Brain microvascular endothelial cell (primary cell): ENCODE results near the gene SLC52A3.

Experiments
- DNase-seq: peaks from one replicate; pipeline ENCODE4 v3.0.0-alpha.2; 2020
- H3K27ac ChIP-seq: fragments of 250-450 bp; sonication (Bioruptor Pico); 2 replicates; pipeline ENCODE4 v1.5.1; 2020; ENCODE audit warnings: mild to moderate bottlenecking, moderate library complexity
- H3K27me3 ChIP-seq: fragments of 250-450 bp; sonication (Bioruptor Pico); replicated peaks from 2 replicates; pipeline ENCODE4 v1.5.1; 2020; ENCODE audit warnings: mild to moderate bottlenecking
- H3K36me3 ChIP-seq: fragments of 250-450 bp; sonication (Bioruptor Pico); replicated peaks from 2 replicates; pipeline ENCODE4 v1.5.1; 2020; ENCODE audit warnings: mild to moderate bottlenecking
- H3K4me3 ChIP-seq: 2 replicates; pipeline ENCODE4 v1.5.1; 2011; ENCODE audit warnings: low read depth, mild to moderate bottlenecking, control low read depth, low read length, moderate library complexity
- in situ Hi-C: cut with HindIII; loops from 2 replicates; pipeline ENCODE4 v1.10.0; 2017; ENCODE audit warnings: low sequenced_read_pairs, low pct_ligation_motif_present
- TF ChIP-seq, protein P1 (sequence below): IDR thresholded peaks from 2 replicates; pipeline ENCODE4 v1.5.1; 2011; ENCODE audit warnings: low read depth, mild to moderate bottlenecking, moderate library complexity, low read length, control low read depth, inconsistent platforms; ENCODE audit errors: missing control alignments

Gene SLC52A3

DNA sequence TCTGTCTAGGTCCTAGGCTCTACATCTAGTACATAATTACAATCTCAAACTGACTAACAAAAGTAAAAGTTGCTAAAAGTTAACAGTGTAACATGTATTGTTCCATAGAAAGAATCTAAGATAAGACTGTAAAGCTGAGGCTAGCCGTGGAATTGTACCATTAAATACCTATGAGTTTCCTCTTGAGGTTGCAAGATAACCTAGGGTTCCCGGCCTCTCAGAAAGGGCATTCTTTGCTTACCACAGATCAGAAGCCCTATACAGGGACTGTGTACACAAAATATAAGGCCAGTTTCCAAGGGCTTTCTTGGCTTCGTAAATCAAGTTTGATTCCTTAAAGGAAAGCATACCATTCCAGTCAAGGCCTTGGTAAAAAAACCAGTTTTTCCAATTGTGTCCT is 11.5 kb upstream of the SLC52A3 start:
- no peak overlapping the region for H3K4me3 ChIP-seq
- TF ChIP-seq, protein P1, sequence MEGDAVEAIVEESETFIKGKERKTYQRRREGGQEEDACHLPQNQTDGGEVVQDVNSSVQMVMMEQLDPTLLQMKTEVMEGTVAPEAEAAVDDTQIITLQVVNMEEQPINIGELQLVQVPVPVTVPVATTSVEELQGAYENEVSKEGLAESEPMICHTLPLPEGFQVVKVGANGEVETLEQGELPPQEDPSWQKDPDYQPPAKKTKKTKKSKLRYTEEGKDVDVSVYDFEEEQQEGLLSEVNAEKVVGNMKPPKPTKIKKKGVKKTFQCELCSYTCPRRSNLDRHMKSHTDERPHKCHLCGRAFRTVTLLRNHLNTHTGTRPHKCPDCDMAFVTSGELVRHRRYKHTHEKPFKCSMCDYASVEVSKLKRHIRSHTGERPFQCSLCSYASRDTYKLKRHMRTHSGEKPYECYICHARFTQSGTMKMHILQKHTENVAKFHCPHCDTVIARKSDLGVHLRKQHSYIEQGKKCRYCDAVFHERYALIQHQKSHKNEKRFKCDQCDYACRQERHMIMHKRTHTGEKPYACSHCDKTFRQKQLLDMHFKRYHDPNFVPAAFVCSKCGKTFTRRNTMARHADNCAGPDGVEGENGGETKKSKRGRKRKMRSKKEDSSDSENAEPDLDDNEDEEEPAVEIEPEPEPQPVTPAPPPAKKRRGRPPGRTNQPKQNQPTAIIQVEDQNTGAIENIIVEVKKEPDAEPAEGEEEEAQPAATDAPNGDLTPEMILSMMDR, result no peak
- no peaks in the 10 kb centered on the region for H3K36me3 ChIP-seq
- no peak overlapping the region for H3K27ac ChIP-seq
- in situ Hi-C loops, result no loop called here
- DNase-seq, result no peak
- no peaks in the 10 kb centered on the region for H3K27me3 ChIP-seq

DNA sequence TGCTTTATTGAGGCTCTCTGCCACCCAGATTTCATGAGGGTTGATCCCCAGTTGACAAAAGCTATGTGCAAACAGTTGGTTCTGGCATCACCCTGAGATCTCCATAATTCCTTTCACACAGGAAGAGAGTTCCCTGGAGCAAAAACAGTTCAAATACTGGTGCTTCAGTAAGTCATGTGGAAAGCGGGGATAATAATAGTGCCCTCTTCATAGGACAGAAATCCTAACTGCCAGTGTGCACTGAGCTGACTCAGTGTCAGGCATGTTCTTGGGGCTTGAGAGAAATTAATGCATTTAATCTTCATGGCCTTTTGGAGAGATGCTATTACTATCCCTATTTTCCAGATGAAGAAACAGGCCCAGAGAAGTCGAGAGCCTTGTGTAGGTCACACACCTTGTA is 7.9 kb upstream of the SLC52A3 start:
- no peak for DNase-seq
- Histone ChIP-seq H3K27ac (no peak overlapping the region), H3K36me3 (no peaks in the 10 kb centered on the region), H3K4me3 (no peak overlapping the region), H3K27me3 (no peaks in the 10 kb centered on the region)
- TF ChIP-seq, protein P1, result no peak
- in situ Hi-C loops, result no loop called here

DNA sequence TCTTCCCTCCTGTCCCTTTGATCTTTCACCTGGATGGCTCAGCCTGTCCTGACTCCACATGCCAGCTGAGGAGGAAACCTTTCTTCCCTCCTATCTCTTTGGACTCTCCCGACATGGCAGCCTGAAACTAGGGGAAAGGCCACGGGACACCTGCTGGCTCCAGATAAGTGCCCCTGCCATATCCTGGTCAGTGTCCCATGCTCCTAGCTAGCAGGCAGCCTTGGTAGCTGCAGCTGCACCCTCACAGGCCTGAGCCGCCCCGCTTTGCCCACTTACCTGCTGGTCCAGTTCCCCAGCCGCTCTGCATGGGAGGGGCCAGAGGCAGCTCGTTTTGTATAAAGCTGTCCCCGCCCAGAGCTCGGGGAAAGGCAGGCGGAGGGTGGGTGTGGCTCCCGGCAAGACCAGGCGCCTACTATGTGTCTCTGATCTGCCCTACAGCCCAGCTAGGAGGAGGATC is 7.4 kb upstream of the SLC52A3 start:
- no peak overlapping the region for H3K27ac ChIP-seq
- in situ Hi-C loops, result no loop called here
- TF ChIP-seq, protein P1, result no peak

DNA sequence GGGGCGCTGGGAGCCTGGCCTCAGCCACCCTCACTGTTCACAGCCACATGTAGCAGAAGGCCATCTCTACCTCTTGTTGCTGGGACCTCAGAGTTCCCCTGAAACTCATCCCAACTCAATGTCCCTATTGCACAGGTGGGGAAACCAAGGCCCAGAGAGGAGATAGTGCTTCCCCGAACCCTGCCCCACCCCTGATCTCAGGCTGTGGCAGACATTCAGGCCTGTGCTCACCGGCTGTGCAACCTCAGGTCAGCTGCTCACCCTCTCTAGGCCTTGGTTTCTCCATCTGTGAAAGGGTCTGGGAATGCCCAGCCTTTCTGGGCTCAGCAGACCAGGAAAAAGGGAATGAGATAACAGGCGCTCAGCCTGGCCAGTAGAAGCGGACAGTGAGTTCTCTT is 6.4 kb upstream of the SLC52A3 start:
- Histone ChIP-seq H3K36me3 (no peaks in the 10 kb centered on the region), H3K27me3 (no peaks in the 10 kb centered on the region), H3K4me3 (no peak overlapping the region), H3K27ac (no peak overlapping the region)
- no peak for DNase-seq
- in situ Hi-C loops, result no loop called here
- TF ChIP-seq, protein P1, result no peak

More for the DNA sequence above, 7.4 kb upstream of the SLC52A3 start:
- Histone ChIP-seq H3K27me3 (no peaks in the 10 kb centered on the region), H3K36me3 (no peaks in the 10 kb centered on the region), H3K4me3 (no peak overlapping the region)
- DNase-seq, result no peak

DNA sequence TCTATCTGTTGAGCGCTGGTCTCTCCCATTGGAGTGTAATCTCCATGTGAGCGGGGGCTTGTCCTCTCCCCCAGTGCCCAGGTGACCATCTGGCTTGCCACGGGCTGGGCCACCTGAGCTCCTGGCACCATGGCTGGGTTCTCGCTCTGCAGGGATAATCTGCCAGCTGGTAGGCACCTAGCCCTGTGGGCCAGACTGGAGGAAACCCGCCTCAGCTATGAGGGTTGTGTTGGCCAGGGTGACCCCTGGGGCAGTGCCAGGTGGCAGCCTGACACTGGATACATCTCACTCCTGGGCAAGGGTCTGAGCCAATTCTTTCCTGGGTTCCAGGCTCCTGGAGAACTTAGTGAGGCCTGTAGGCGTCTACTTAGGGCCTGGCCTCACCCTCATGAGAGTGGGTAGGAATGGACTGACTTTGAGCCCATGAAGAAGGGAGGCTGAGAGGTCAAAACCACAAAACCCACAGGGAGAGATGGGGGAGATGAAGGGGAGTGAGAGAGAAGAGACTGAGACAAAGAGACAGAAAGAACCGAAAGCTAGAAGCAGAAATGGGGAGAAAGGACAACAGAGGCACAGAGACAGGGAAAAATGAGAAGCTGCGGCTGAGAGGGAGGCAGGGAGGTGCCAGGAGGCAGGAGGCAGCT is 5.8 kb upstream of the SLC52A3 start:
- DNase-seq, result no peak
- in situ Hi-C loops, result no loop called here
- no peaks in the 10 kb centered on the region for H3K27me3 ChIP-seq
- no peak overlapping the region for H3K4me3 ChIP-seq
- no peaks in the 10 kb centered on the region for H3K36me3 ChIP-seq
- H3K27ac ChIP-seq, result no peak overlapping the region
- TF ChIP-seq, protein P1, result no peak

DNA sequence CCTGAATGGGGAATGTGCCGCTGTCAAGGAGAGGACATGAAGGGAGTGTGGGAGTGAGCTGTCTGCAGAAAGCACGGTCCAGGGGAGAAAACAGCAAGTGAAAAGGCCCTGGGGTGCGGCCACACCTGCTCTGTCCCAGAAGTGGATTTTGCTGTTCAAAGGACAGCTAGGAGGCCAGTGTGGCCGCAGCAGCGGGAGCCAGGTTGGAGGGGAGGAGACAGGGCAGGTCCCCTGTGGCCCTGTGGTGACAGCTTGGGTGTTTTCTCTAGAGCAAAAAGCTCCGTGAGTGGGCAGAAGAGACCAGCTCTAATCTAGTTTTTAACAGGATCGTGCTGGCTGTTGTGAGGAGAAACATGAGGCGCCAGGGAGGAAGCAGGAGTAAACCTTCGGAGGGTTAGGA is 4.5 kb upstream of the SLC52A3 start:
- H3K27me3 ChIP-seq, result no peaks in the 10 kb centered on the region
- in situ Hi-C loops, result no loop called here
- H3K27ac ChIP-seq, result no peak overlapping the region
- no peaks in the 10 kb centered on the region for H3K36me3 ChIP-seq
- TF ChIP-seq, protein P1, result no peak
- no peak overlapping the region for H3K4me3 ChIP-seq
- DNase-seq, result no peak
